GM19397 (cell line): ENCODE data around the gene TFEB.

Source experiments
- ATAC-seq: cut with Tn5 transposase; IDR thresholded peaks from one replicate; pipeline ENCODE4 v1.9.1; 2021; ENCODE audit warnings: mild to moderate bottlenecking, moderate library complexity; ENCODE audit not compliant: unreplicated experiment

TFEB gene

GRCh38 chr6:41707565-41708200, 27.7 kb downstream of the TFEB start:
- no peak for ATAC-seq

- no peak for ATAC-seq
Measured at GRCh38 chr6:41706876-41707564, 28.4 kb downstream of the TFEB start.

GRCh38 chr6:41705996-41706835, 29.2 kb downstream of the TFEB start:
- peak; percentile 63 for ATAC-seq

- no peak for ATAC-seq
Measured at GRCh38 chr6:41705311-41705995, 30.0 kb downstream of the TFEB start.

- ATAC-seq, result no peak
Measured at GRCh38 chr6:41704656-41705310, 30.6 kb downstream of the TFEB start.

- no peak for ATAC-seq
Measured at GRCh38 chr6:41704028-41704427, 31.4 kb downstream of the TFEB start.

- no peak for ATAC-seq
Measured at GRCh38 chr6:41702771-41703494, 32.5 kb downstream of the TFEB start.

- no peak for ATAC-seq
Measured at GRCh38 chr6:41702089-41702745, 33.2 kb downstream of the TFEB start.

- ATAC-seq, result no peak
Measured at GRCh38 chr6:41700463-41701347, 34.7 kb downstream of the TFEB start.

- ATAC-seq, result no peak
Measured at GRCh38 chr6:41699063-41699462, 36.3 kb downstream of the TFEB start.

GRCh38 chr6:41697861-41698781, 37.3 kb downstream of the TFEB start:
- ATAC-seq, result no peak

GRCh38 chr6:41696788-41697187, 38.6 kb downstream of the TFEB start:
- ATAC-seq, result no peak

GRCh38 chr6:41695825-41696224, 39.6 kb downstream of the TFEB start:
- ATAC-seq, result no peak

GRCh38 chr6:41694815-41695526, 40.4 kb downstream of the TFEB start:
- ATAC-seq, result no peak

GRCh38 chr6:41693281-41694240, 41.8 kb downstream of the TFEB start:
- no peak for ATAC-seq

- ATAC-seq, result no peak
Measured at GRCh38 chr6:41692730-41693129, 42.7 kb downstream of the TFEB start.
